Gastroesophageal sphincter (tissue), 3 donors: ENCODE measurements around the gene TMEM135.

ENCODE experiments used
- POLR2AphosphoS5 ChIP-seq: sonication (generic); formaldehyde crosslinking; IDR thresholded peaks from one replicate; pipeline ENCODE4 v1.6.1; 2017; ENCODE audit warnings: antibody characterized with exemption
- TF ChIP-seq, protein P1 (sequence below), 4 experiments: fragments of 200-600 bp in 2 of 4; fragments of 450-650 bp in 2 of 4; sonication (generic) in 1 of 4; IDR thresholded peaks; one replicate each; pipeline ENCODE4 v1.5.1; 2017 to 2019; ENCODE audit warnings: antibody characterized with exemption in 4 of 4, mild to moderate bottlenecking in 2 of 4, moderate library complexity in 2 of 4

DNA sequence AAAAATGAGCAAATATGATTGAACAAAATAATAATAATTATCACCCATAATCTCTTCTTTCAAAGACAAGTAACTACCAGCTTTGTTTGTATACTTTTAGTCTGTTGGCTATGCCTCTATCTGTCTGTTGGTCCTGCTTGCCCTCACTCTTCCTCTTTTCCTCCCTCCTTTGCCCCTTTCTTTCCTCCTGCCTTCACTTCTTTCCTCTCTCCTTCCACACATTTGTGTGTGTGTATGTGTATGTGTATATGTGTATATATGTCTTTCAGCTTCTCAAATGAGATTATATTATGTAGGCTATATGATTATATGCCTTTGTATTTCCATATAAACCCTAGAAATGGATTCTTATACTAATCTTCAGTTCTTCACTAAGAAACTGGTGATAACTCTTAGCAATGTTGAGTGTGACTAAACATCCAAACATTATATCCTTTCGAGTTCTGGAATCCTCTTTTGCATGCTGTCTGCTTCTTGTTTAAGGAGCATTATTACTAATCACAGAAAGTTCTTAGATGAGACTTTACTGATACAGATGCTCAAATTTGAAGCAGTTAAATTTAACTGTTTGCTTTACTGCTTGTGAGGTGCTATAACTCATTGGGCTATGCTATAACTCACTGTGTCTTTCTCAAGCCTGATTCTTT, 219.1 kb downstream of the TMEM135 start:
- TF ChIP-seq, protein P1, sequence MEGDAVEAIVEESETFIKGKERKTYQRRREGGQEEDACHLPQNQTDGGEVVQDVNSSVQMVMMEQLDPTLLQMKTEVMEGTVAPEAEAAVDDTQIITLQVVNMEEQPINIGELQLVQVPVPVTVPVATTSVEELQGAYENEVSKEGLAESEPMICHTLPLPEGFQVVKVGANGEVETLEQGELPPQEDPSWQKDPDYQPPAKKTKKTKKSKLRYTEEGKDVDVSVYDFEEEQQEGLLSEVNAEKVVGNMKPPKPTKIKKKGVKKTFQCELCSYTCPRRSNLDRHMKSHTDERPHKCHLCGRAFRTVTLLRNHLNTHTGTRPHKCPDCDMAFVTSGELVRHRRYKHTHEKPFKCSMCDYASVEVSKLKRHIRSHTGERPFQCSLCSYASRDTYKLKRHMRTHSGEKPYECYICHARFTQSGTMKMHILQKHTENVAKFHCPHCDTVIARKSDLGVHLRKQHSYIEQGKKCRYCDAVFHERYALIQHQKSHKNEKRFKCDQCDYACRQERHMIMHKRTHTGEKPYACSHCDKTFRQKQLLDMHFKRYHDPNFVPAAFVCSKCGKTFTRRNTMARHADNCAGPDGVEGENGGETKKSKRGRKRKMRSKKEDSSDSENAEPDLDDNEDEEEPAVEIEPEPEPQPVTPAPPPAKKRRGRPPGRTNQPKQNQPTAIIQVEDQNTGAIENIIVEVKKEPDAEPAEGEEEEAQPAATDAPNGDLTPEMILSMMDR (IDR thresholded peaks at IDR 0.05), result no peak
- TF ChIP-seq POLR2AphosphoS5, result no peak
